ENCODE data around the gene SMIM15.

GRCh38 chr5:61142391-61142790 lies 19.9 kb downstream of the SMIM15 start:
- TF ChIP-seq CTCF (conservative IDR thresholded peaks at IDR 0.05): no peak
- no peak for TF ChIP-seq EZH2 (IDR thresholded peaks at IDR 0.05; ENCODE audit: low read depth)
